CD4-positive, alpha-beta T cell treated with Interleukin-15 for 4 hours (primary cell): ENCODE results near the gene YPEL2.
"Not testable (repeated sequence)": the region's sequence is repeated elsewhere in the genome, so short reads cannot be mapped to it uniquely, and the experiment has no call there.

Experiments
- DNase-seq: peaks from one replicate; pipeline ENCODE4 v3.0.0-alpha.2; 2020; ENCODE audit warnings: low spot score

The YPEL2 gene

DNA sequence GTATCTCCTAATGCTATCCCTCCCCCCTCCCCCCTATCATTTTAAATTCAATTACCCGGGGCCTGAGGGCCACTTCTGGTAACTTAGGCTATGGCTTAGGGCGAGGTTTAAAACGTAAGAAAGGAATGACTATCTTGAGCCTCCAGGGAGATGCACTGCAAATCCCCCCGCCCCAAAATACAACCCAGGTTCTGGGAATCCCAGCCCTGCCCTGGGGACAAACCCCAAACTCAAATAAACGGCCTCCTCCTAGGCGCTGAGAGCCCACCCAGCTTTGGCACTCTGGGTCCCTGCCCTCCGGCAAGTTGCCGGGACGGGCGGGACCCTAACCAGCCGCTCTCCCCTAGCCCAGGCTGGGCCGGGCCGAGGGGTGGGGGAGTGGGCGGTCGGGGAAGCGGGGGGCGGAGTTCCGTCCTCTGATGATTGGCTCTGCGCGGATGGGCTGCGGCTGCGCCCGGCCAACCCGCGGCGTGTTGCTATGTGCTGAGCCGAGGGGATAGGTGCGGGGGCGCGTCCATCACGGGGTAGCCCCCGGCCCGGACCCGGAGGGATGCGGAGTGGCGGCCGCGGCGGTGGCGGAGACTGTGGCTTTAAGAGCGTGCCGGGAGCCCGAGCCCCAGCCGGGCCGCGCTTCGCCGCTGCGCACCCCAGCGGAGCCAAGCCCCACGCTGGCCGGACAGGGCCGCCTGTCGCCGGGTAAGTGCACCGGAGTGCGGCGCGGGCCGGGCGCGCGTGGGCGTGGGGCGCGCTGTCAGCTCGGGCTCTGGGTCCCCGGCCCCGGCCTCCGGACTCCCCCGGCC, at the start of gene YPEL2:
Gene YPEL2 (plus strand): TSS at position 527 of the 800 bp plus-strand sequence. CDS start 21,755 bp downstream, outside the sequence.
- DNase-seq = peak; percentile 90

DNA sequence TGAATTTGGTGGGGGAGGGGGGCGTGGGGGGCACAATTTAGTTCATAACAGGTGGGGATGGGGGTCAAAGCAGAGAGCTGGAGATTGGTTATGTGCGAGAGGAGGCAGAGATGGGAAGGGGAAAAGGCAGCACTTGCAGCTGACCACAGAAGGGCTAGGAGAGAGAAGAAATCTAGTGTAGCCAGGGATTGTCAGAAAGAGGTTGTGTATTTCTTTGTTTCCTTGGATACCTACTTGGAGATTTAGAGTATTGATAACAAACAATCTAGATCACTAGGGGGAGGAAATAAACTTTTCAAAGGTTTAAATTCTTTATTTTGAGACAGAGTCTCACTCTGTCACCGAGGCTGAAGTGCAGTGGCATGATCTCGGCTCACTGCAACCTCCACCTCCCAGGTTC, 47.1 kb upstream of the YPEL2 start:
- no peak for DNase-seq

DNA sequence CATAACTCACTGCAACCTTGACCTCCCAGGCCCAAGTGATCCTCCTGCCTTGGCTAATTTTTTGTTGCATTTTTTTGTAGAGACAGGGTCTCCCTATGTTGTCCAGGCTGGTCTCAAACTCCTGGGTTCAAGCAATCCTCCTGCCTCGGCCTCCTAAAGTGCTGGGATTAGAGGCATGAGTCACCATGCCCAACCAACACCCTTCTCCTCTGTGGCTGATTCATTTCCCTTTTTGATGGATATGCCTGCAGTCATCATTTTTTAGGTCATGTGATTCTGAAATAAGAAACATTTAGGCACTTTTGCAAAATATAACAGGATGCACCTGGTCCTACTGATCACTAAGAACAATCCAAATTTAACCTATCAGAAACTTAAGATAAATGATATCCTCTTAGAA, 44.0 kb upstream of the YPEL2 start:
- no peak for DNase-seq

DNA sequence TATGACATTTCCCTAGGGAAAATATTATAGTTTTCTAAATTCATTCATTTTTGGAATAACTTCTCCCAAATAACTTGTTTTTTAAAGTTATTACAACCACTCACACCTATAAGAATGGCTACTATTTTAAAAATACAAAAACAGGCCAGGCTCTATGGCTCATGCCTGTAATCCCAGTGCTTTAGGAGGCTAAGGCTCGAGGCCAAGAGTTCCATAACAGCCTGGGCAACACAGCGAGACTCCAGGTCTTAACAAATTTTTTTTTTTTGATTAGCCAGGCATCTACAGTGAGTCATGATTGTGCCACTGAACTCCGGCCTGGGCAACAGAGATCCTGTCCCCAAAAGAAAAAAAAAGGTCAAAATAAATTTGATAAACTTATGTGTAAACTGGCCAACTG, 43.6 kb upstream of the YPEL2 start:
- DNase-seq = no peak

DNA sequence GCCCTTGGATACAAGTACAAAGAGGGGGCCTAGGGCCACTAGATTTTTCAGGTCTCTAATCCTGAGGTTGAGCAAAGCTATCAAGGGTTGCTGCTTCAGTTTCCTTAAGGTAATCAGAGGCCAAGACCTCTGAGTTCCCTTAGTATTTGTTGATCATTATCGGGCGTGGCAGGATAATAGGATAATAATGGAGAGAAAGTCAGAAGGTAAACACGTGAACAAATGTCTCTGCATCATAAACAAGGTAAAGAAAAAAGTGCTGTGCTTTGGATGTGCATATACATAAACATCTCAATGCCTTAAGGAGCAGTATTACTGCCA, 41.5 kb upstream of the YPEL2 start:
- DNase-seq = no peak

- not testable (repeated sequence) for DNase-seq
These were observed 41.0 kb upstream of the YPEL2 start for GRCh38 chr17:59290302-59290998.

DNA sequence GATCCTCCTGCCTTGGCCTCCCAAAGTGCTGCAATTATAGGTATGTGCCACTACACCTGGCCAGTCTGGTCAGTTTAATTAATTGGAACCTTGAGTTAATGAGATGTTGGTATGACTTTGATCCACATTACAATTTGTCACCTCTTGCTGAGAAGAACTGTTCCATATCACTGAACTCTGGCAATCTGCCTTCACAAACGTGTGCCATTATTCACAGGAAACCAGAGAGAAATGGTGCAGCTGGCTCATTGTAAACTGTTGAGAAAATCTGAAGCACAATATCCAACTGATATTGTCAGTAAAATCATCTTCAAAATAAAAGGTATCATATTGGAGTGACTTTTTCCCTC, 39.3 kb upstream of the YPEL2 start:
- DNase-seq = no peak

DNA sequence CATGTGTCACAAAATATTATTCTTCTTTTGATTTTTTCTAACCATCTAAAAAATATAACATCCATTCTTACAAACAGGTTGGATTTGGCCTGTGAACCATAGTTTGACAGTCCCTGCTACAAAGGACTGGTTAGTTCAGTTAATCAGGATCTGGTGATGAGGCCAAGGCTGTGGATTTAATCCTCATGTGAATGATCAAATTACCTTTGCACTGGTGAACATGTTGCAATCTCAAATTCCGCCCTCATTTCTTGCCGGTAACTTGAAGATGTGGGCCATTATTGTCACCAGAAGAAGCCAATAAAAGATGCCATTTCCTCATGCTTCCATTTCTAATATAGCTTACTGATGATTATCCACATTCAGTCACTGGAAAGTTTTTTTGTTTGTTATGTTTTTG, 35.3 kb upstream of the YPEL2 start:
- DNase-seq = no peak

DNA sequence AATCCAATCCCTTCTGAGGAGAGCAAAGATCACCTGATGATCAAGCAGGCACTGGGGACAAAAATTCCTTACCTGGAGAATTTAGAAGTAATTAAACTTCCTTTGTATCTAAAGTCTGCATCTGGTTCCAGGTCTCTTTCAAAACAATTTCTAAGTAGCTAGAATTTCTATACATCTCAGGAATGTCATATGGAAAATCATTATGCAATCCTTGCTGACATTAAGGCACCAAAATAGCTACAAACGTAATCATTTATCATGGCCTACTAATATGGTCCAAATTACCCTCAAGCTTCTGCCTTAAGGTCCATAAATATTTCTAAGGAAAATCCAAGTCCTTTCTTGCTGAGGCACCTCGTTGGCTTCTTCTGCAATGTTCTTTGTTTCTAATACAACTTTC, 32.9 kb upstream of the YPEL2 start:
- DNase-seq = no peak

GRCh38 chr17:59299400-59300092, 31.9 kb upstream of the YPEL2 start:
- no peak for DNase-seq

DNA sequence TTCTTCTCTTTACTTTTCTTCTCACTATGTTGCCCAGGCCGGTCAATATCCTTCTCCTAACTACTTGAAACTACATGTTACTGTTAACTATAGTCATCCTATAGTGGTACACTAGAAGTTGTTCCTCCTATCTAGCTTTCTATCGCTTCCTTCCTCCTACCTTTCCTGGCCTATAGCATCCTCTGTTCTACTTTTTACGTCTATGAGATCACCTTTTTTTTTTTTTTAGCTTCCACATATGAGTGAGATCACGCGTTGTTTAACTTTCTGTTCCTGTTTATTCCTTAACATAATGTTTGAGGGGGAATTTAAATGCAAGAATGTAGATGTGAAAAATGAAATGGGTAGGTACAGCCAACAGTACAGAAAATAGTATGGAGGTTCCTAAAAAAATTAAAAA, 30.5 kb upstream of the YPEL2 start:
- DNase-seq = no peak

- no peak for DNase-seq
These were observed 26.6 kb upstream of the YPEL2 start for GRCh38 chr17:59304811-59305210.

DNA sequence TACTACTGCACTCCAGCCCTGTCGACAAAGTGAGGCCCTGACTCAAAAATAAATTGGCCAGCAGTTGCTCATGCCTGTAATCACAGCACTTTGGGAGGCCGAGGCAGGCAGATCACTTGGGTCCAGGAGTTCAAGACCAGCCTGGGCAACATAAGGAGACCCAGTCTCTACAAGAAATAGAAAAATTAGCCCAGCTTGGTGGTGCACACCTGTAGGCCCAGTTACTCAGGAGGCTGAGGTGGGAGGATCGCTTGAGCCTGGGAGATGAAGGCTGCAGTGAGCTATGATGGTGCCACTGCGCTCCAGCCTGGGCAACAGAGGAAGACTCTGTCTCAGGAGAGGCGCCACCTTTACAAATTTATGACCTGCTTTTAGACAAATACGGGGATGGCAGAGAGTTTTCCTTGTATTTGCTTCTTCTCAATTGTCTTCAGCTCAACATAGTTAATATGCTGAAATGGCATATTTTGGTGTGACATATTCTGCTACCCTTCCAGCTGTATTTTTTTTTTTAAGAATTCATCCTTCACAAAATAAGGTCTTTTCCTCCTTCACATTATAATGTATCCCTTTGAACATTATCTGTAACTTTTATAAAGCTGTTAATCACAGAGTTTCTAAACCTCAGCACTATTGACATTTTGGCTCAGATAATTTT, 21.1 kb upstream of the YPEL2 start:
- no peak for DNase-seq

DNA sequence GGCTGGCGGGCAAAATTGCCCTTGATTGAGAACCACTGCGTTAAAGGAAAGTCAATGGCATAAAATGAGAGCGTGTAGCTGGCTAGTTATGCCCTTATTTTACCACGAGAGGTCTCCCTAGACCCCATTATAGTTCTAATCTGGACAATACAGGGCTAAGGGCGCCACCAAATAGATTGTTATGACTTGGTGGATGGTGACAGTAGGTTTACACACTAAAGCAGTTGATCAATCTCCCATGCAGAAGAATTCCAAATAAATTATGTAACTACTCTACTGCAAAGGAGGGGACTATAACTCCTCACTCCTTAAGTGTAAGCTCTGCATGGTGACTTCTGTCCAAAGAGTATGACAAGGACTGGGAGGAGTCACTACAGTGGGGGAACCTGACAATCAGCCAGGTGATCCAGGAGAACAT, 20.4 kb upstream of the YPEL2 start:
- DNase-seq = peak; percentile 75

DNA sequence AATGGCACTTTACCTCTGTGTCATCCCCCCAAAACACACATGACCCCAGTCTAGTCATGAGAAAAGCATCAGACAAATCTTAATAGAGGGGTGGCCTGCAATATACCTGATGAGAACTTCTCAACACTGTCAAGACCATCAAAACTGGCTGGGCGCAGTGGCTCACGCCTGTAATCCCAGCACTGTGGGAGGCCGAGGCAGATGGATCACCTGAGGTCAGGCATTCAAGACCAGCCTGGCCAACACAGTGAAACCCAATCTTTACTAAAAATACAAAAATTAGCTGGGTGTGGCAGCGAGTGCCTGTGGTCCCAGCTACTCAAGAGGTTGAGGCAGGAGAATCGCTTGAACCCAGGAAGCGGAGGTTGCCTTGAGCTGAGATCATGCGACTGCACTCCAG, 19.9 kb upstream of the YPEL2 start:
- DNase-seq = not testable (repeated sequence)

DNA sequence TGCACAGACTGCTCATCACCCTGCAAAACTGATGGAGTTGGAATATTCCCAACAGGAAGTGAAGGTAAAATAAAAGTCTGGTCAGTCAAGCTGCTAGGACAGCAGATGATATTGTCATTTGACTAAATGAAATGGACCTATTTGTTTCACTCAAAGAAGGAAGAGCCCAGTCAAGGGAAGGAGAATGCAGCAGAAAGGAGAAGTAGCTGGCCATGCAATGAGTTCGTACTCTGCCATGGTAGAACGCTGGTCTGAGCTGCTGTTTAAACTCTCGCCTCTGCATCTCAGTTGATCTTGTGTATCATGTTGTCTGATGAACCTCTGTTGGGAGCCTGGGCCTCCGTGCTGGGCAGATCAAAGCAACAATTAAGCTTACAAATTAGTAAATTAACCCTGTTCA, 15.6 kb upstream of the YPEL2 start:
- DNase-seq = no peak

- no peak for DNase-seq
These were observed 4.1 kb upstream of the YPEL2 start for GRCh38 chr17:59327121-59327980.

- DNase-seq = peak; percentile 51
These were observed 3.5 kb upstream of the YPEL2 start for GRCh38 chr17:59327981-59328290.

DNA sequence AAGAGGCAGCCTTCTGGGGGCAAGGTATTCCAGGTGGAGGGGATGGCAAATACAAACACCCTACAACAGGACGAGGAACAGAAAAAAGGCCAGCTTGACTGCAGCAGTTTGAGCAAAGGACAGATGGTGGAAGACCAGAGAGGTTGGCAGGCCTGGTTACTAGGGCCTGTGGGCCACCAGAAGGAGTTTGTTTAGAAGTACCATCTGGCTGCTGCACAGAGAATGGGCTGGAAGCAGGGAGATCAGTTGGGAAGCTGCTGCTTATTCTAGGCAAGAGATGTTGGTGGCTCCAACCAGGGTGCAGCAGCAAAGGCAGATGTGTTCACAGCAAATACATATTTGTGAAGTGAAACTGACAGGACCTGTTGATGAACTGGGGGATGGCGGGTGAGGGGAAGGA, 2.9 kb upstream of the YPEL2 start:
- no peak for DNase-seq

DNA sequence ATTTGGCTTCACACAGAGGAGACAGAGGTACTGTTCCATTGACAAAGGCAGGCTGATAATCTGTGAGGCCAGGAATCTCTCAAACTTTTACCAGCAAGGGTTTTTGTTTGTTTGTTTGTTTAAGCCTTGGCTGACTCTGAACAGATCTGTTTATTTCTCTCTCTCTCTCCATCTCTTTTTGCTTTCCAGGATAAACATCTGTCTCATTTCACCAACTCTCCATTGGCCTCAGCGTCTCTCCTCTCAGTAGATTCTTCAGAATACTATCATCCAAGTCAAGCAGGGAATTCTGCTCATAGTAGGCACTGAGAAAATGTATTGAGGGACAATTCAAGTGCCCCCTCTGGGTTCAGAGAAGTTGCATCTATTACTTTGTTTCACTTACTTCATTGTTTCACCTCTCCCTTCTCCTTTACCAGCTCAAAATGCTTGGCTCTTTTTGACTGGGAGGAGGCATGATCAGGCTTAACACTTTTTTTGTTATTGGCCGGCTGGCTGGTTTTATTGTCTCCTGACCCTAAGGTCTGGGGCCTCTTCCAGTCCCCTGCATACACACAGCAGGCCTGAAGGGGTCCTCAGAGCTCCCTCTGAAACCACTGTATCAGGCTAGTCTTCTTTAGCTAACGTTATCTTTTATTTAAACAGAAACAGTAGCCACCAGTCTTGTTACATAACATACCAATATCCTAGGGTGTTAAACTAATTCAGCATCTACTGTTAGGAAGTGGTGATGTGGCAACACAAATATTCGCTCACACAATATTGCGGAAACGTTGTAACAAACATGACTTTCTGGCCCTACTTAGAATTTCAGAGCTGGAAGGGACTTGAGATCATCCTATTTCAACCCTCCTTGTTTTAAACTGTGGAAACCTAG, 2.0 kb upstream of the YPEL2 start:
- peak; percentile 66 for DNase-seq
